ENCODE data around the gene ZNF512B.
A peak's percentile ranks its signal among the peaks of the same experiment; 100 is the strongest.

DNA sequence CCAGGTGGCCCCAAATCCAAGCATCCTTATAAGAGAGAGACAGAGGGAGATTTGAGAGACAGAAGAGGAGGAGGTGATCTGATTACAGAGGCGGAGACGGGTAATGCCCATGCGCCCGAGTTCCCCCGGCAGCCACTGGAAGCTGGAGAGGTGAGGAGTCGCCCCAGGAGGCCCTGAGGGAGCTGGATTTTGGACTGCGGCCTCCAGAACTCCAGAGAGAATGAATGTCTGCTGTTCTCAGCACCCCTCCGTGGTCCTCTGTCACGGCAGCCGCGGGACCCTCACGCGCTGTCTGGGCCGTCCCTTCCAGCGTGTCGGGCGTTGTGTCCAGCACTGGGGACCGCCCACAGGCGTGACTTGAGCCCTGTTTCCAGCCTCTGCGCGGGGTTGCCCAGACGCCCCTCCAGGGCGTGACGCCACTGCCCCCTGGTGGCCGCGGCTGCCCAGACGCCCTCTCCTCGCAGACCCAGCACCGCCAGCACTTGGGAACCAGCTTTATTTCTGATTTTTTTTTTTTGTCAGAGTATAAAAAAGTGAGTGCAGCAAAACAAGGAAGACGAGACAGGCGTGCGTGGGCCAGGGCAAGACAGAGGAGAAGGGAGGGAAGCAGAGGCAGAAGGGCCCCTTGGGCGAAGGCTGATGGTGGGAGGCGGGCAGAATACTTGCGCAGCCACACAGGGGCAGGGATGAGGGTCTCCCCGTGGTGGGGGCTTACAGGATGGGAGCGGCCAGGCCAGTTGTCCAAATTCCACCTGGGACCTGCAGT, 4.1 kb upstream of the ZNF512B start:
- TF ChIP-seq, protein P1, sequence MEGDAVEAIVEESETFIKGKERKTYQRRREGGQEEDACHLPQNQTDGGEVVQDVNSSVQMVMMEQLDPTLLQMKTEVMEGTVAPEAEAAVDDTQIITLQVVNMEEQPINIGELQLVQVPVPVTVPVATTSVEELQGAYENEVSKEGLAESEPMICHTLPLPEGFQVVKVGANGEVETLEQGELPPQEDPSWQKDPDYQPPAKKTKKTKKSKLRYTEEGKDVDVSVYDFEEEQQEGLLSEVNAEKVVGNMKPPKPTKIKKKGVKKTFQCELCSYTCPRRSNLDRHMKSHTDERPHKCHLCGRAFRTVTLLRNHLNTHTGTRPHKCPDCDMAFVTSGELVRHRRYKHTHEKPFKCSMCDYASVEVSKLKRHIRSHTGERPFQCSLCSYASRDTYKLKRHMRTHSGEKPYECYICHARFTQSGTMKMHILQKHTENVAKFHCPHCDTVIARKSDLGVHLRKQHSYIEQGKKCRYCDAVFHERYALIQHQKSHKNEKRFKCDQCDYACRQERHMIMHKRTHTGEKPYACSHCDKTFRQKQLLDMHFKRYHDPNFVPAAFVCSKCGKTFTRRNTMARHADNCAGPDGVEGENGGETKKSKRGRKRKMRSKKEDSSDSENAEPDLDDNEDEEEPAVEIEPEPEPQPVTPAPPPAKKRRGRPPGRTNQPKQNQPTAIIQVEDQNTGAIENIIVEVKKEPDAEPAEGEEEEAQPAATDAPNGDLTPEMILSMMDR (IDR thresholded peaks at IDR 0.05; ENCODE audit: low read depth, low read length): peak; percentile 86
- no peak for TF ChIP-seq EZH2phosphoT487 (IDR thresholded peaks at IDR 0.05; ENCODE audit: low read depth)

All from OCI-LY3 (cell line).